Naive thymus-derived CD4-positive, alpha-beta T cell (primary cell): ENCODE data around the gene FLAD1. TPM values are rescaled to one million over a fixed set of nuclear protein-coding genes. Genes with fewer than 3 reads are reported as not detected.
A peak's percentile ranks its signal among the peaks of the same experiment; 100 is the strongest.

Source experiments
- ATAC-seq: fragments of 150-1000 bp; cut with Tn5 transposase; 2 replicates; pipeline ENCODE4 v1.10.0; 2021; ENCODE audit warnings: mild to moderate bottlenecking, moderate library complexity
- CTCF ChIA-PET: fragments of 350-600 bp; sonication (Branson Sonifier 250); formaldehyde crosslinking; loops from one replicate; lab custom pipeline; 2021; ENCODE audit warnings: antibody characterized with exemption; lab: Charles Lee
- POLR2A ChIA-PET: fragments of 350-600 bp; sonication (Branson Sonifier 250); formaldehyde crosslinking; loops from one replicate; lab custom pipeline; 2021; ENCODE audit warnings: antibody characterized with exemption, inconsistent platforms; lab: Charles Lee
- DNase-seq, 9 donors: peaks; one replicate each; pipeline versions ENCODE4 v3.0.0 to v3.0.0-alpha.2; 2020 to 2022; ENCODE audit warnings: mixed read lengths in 1 of 9
- H3K27ac ChIP-seq: one replicate; pipeline ENCODE4 v1.7.0; 2013; ENCODE audit warnings: mild to moderate bottlenecking, low read depth, low read length, moderate library complexity
- H3K27me3 ChIP-seq, 2 donors: one replicate each; pipeline ENCODE4 v1.7.0; 2013; ENCODE audit warnings: low read length in 2 of 2, mild to moderate bottlenecking in 2 of 2, moderate library complexity in 2 of 2; ENCODE audit not compliant: control insufficient read depth in 2 of 2, insufficient read depth in 2 of 2
- H3K36me3 ChIP-seq, 3 experiments: 1 replicate in 2 of 3; 2 replicates in 1 of 3; pipeline ENCODE4 v1.7.0; 2013; ENCODE audit warnings: low read length in 3 of 3, mild to moderate bottlenecking in 3 of 3, moderate library complexity in 1 of 3; ENCODE audit not compliant: insufficient read depth in 3 of 3, control insufficient read depth in 2 of 3
- H3K4me1 ChIP-seq, 2 donors: one replicate each; pipeline ENCODE4 v1.7.0; 2013; ENCODE audit warnings: low read length in 2 of 2, mild to moderate bottlenecking in 2 of 2, moderate library complexity in 1 of 2; ENCODE audit not compliant: control insufficient read depth in 2 of 2, insufficient read depth in 2 of 2
- H3K4me3 ChIP-seq: 2 replicates; pipeline ENCODE4 v1.7.0; 2013; ENCODE audit warnings: mild to moderate bottlenecking, low read length
- H3K9me3 ChIP-seq, 3 experiments: 1 replicate in 2 of 3; 2 replicates in 1 of 3; pipeline ENCODE4 v1.7.0; 2013; ENCODE audit warnings: low read length in 3 of 3; ENCODE audit not compliant: control insufficient read depth in 2 of 3
- H3K27ac Mint-ChIP-seq, 9 donors: one replicate each; pipeline ENCODE4 v1.8.0; 2020 to 2022; ENCODE audit warnings: mixed read lengths in 9 of 9, mild to moderate bottlenecking in 8 of 9, moderate library complexity in 5 of 9, inconsistent platforms in 2 of 9
- H3K27me3 Mint-ChIP-seq, 5 donors: one replicate each; pipeline ENCODE4 v1.8.0; 2021 to 2022; ENCODE audit warnings: mixed read lengths in 5 of 5, mild to moderate bottlenecking in 1 of 5
- H3K36me3 Mint-ChIP-seq, 5 donors: one replicate each; pipeline ENCODE4 v1.8.0; 2020 to 2022; ENCODE audit warnings: mixed read lengths in 5 of 5, mild to moderate bottlenecking in 3 of 5, inconsistent platforms in 1 of 5
- H3K4me1 Mint-ChIP-seq, 7 donors: one replicate each; pipeline ENCODE4 v1.8.0; 2020 to 2022; ENCODE audit warnings: mixed read lengths in 7 of 7, mild to moderate bottlenecking in 3 of 7, inconsistent platforms in 1 of 7
- H3K4me3 Mint-ChIP-seq, 10 donors: one replicate each; pipeline ENCODE4 v1.8.0; 2020 to 2022; ENCODE audit warnings: mild to moderate bottlenecking in 10 of 10, mixed read lengths in 10 of 10, moderate library complexity in 6 of 10, inconsistent platforms in 2 of 10
- H3K9me3 Mint-ChIP-seq, 11 donors: one replicate each; pipeline ENCODE4 v1.8.0; 2020 to 2022; ENCODE audit warnings: mixed read lengths in 11 of 11, mild to moderate bottlenecking in 4 of 11, inconsistent platforms in 1 of 11, moderate library complexity in 1 of 11
- intact Hi-C, 2 donors: fragments of 100-400 bp; cut with micrococcal nuclease; formaldehyde crosslinking; loops; one replicate each; pipeline ENCODE4 v1.15.1; 2023
- polyA plus RNA-seq, 2 donors: library from polyadenylated mRNA; unstranded; fragments of 300-500 nt; fragmentation: Illumina TruSeq; gene quantifications; one replicate each; pipeline ENCODE4 v1.2.3, GENCODE V29; 2021
- total RNA-seq, 6 experiments: library from RNA in 5 of 6; stranded (reverse) in 5 of 6; gene quantifications; 1 replicate in 5 of 6; 2 replicates in 1 of 6; pipeline ENCODE4 v1.2.3 and lab custom pipeline; 2021 to 2026

FLAD1 gene
- total and polyA plus RNA-seq, 7 experiments from 2014 or later, result 24.4 to 50.2 (median 45.8) TPM

DNA sequence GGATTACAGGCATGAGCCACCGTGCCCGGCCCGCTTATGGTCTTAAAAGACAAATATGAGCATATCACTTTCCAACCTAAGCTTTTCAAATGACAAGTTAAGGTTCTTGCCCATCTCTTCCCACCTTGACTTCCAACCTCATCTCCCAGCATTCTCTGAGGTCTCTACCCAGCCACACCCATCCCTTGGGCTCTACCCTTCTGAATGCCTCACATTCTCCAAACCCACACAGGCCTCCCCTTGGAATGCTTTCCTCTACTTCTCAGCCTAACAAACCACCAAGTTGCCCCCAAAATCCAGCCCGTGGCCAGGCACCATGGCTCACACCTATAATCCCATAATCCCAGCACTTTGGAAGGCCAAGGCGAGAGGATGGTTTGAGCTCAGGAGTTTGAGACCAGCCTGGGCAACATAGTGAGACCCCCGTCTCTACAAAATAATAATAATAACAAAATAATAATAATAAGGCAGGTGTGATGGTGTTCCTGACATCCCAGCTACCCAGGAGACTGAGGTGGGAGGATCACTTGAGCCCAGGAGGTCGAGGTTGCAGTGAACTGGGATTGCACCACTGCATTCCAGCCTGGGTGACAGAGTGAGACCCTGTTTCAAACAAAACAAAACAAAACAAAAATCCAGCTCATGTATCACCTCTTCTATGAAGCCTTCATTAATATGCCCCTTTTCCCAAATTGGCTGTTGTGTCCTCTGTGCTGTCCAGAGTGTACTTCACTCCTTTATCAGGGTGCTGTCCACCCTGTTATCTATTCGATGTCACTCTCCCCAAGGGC lies 39.2 kb downstream of the FLAD1 start:
- peaks cover 6 to 16% of the 10 kb centered on the region in 2 donors for H3K4me1 ChIP-seq
- Mint-ChIP-seq H3K27me3 (no peaks in the 10 kb centered on the region), H3K4me3 (no peak overlapping the region), H3K27ac (peak overlapping the region in 7 of 9 donors; percentile 21 to 93 (median 65)), H3K9me3 (peaks cover 0 to 4% (median 0%) of the 10 kb centered on the region in 11 donors), H3K36me3 (peaks cover 0 to 6% (median 0%) of the 10 kb centered on the region in 5 donors), H3K4me1 (peaks cover 19 to 46% (median 38%) of the 10 kb centered on the region in 7 donors)
- DNase-seq, result no peak
- peaks cover 0 to 8% (median 0%) of the 10 kb centered on the region in 3 experiments for H3K36me3 ChIP-seq
- no peak overlapping the region for H3K4me3 ChIP-seq
- ChIA-PET CTCF (interaction anchor here (0.9 to 1.7 kb wide), 7 partner anchors 10 to 67 kb away, joined by 3 to 7 read pairs (median 4); partner anchors contain the start of genes ADAM15 and PBXIP1), POLR2A (interaction anchor here (0.9 to 2.2 kb wide), 3 partner anchors 10 to 66 kb away, joined by 3 to 5 read pairs (median 3); partner anchors contain the start of genes PBXIP1 and ZBTB7B)
- intact Hi-C loops, result no loop called here
- no peaks in the 10 kb centered on the region for H3K27me3 ChIP-seq
- no peak for ATAC-seq
- H3K9me3 ChIP-seq, result no peaks in the 10 kb centered on the region
- H3K27ac ChIP-seq, result no peak overlapping the region

DNA sequence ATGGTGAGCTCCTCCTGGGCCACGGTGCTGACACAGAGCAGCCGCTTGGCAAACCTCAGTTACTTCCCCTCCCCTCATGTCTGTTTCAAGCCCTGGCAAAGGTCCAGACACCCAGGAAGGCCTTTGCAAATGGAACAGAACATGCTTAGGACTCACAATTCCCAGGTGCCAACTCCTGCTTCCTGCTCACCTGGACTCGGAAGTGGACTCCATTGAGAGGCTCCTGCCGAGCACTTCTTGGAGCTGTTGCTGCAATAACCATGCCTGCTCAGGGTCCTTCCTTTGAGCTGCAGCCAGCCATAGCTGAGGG lies 39.7 kb downstream of the FLAD1 start:
- Histone ChIP-seq H3K27me3 (no peaks in the 10 kb centered on the region), H3K9me3 (no peaks in the 10 kb centered on the region), H3K36me3 (peaks cover 0 to 8% (median 0%) of the 10 kb centered on the region in 3 experiments), H3K4me3 (no peak overlapping the region), H3K4me1 (peaks cover 2 to 11% of the 10 kb centered on the region in 2 donors), H3K27ac (no peak overlapping the region)
- Mint-ChIP-seq H3K36me3 (peaks cover 0 to 6% (median 0%) of the 10 kb centered on the region in 5 donors), H3K4me3 (no peak overlapping the region), H3K27ac (peak overlapping the region in 5 of 9 donors; percentile 5 to 78 (median 57)), H3K27me3 (no peaks in the 10 kb centered on the region), H3K4me1 (peaks cover 19 to 42% (median 33%) of the 10 kb centered on the region in 7 donors), H3K9me3 (peaks cover 0 to 4% (median 0%) of the 10 kb centered on the region in 11 donors)
- POLR2A ChIA-PET, result interaction anchor here (0.6 to 2.2 kb wide), 5 partner anchors 10 to 67 kb away, joined by 3 to 5 read pairs (median 3); partner anchors contain the start of genes CKS1B and PBXIP1
- intact Hi-C loops, result no loop called here
- CTCF ChIA-PET, result interaction anchor here (0.9 to 1.7 kb wide), 6 partner anchors 11 to 67 kb away, joined by 3 to 7 read pairs (median 4); partner anchors contain the start of gene PBXIP1
- ATAC-seq (no peak), DNase-seq (no peak)

DNA sequence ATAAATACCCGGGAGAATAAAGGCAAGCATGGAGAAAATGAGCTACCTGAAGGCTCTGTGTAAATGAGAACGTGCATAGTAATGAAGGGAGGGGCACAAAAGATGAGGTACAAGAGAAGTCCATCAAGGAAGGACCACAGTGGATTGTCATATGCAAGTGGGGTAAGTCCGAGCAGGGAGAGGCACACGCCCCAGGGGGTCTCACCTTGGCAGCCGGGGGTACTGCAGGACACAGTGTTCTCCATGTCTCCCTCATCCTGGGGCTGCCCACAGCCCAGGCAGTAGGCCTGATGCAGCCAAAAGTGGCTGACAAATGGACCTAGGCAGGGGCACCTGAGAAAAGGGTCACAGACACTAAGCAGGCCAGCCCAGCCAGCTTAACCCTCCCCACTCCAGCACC lies 40.5 kb downstream of the FLAD1 start:
- no peaks in the 10 kb centered on the region for H3K9me3 ChIP-seq
- POLR2A ChIA-PET, result interaction anchor here (0.6 to 2.2 kb wide), 4 partner anchors 32 to 68 kb away, joined by 3 to 5 read pairs (median 3); partner anchors contain the start of genes CKS1B and PBXIP1
- ATAC-seq, result no peak
- intact Hi-C loops, result no loop called here
- H3K9me3 Mint-ChIP-seq, result peaks cover 0 to 4% (median 0%) of the 10 kb centered on the region in 11 donors
- peaks cover 0 to 6% (median 0%) of the 10 kb centered on the region in 5 donors for H3K36me3 Mint-ChIP-seq
- no peaks in the 10 kb centered on the region for H3K27me3 ChIP-seq
- H3K4me1 Mint-ChIP-seq, result peaks cover 19 to 37% (median 29%) of the 10 kb centered on the region in 7 donors
- CTCF ChIA-PET, result interaction anchor here (0.6 to 1.7 kb wide), 4 partner anchors 21 to 111 kb away, joined by 3 to 7 read pairs (median 4); partner anchors contain the start of gene PBXIP1
- H3K36me3 ChIP-seq, result peaks cover 0 to 8% (median 0%) of the 10 kb centered on the region in 3 experiments
- H3K27ac Mint-ChIP-seq, result peak overlapping the region in 3 of 9 donors; percentile 22 to 59 (median 42)
- H3K27ac ChIP-seq, result no peak overlapping the region
- H3K27me3 Mint-ChIP-seq, result no peaks in the 10 kb centered on the region
- no peak overlapping the region for H3K4me3 ChIP-seq
- no peak for DNase-seq
- no peak overlapping the region for H3K4me3 Mint-ChIP-seq
- peaks cover 0 to 7% of the 10 kb centered on the region in 2 donors for H3K4me1 ChIP-seq

DNA sequence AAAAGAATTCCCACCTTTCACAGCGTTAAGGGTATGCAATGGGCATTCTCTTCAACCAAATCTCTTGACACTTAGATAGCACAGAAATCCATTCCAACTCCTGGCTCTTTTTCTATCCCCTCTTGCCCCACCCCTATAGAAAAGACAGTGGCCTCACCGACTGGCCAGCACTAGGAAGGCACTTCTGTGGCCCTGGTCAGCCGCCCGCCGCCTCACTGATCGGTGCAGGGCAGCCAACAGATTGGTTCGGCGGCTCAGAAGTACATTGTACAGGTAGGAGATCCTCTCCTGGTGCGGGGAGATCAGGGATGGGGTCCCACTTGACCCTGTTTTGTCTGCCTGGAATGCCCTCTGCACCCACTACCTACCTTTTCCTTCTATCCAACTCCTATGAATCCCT lies 41.2 kb downstream of the FLAD1 start:
- no peak overlapping the region for H3K4me3 ChIP-seq
- no peaks in the 10 kb centered on the region for H3K9me3 ChIP-seq
- H3K27ac Mint-ChIP-seq, result peak overlapping the region in 5 of 9 donors; percentile 7 to 59 (median 53)
- peaks cover 0 to 5% (median 0%) of the 10 kb centered on the region in 5 donors for H3K36me3 Mint-ChIP-seq
- no peak for DNase-seq
- peaks cover 0 to 4% (median 0%) of the 10 kb centered on the region in 11 donors for H3K9me3 Mint-ChIP-seq
- H3K4me1 ChIP-seq, result no peaks in the 10 kb centered on the region
- H3K27ac ChIP-seq, result no peak overlapping the region
- H3K4me1 Mint-ChIP-seq, result peaks cover 15 to 31% (median 27%) of the 10 kb centered on the region in 7 donors
- H3K4me3 Mint-ChIP-seq, result no peak overlapping the region
- intact Hi-C loops, result no loop called here
- ATAC-seq, result no peak
- CTCF ChIA-PET, result no interaction called here
- H3K27me3 Mint-ChIP-seq, result no peaks in the 10 kb centered on the region
- H3K36me3 ChIP-seq, result peaks cover 0 to 2% (median 0%) of the 10 kb centered on the region in 3 experiments
- POLR2A ChIA-PET, result no interaction called here
- no peaks in the 10 kb centered on the region for H3K27me3 ChIP-seq

DNA sequence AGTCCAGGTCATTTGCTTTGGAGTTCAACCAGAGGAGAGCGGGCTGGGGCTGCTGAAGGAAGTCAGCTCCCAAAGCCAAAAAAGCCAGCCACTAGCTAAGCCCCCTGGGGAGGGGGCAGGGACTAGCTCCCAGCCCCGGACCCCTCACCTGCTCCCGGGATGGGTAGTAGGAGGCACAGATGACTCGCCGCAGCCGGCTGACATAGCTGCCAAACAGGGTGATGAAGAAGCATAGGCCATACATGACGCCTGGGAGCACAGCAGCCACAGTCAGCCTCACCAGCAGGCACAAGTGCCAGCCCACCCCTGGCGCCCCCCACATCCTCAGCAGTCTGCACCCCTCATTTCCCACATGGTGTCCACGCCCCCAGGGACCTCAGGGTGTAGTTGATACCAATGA lies 43.0 kb downstream of the FLAD1 start:
- ATAC-seq, result no peak
- H3K36me3 Mint-ChIP-seq, result peaks cover 0 to 2% (median 0%) of the 10 kb centered on the region in 5 donors
- H3K4me3 ChIP-seq, result no peak overlapping the region
- no peak for DNase-seq
- ChIA-PET POLR2A (no interaction called here), CTCF (interaction anchor here (1.1 kb wide), 1 partner anchor 14 kb away, joined by 3 read pairs; no protein-coding TSS in a partner anchor)
- H3K4me1 ChIP-seq, result no peaks in the 10 kb centered on the region
- H3K9me3 Mint-ChIP-seq, result peaks cover 0 to 3% (median 0%) of the 10 kb centered on the region in 11 donors
- H3K27ac ChIP-seq, result no peak overlapping the region
- H3K27me3 ChIP-seq, result no peaks in the 10 kb centered on the region
- H3K4me1 Mint-ChIP-seq, result peaks cover 7 to 16% (median 12%) of the 10 kb centered on the region in 7 donors
- no peaks in the 10 kb centered on the region for H3K9me3 ChIP-seq
- intact Hi-C loops, result no loop called here
- no peak overlapping the region for H3K27ac Mint-ChIP-seq
- no peaks in the 10 kb centered on the region for H3K27me3 Mint-ChIP-seq
- H3K4me3 Mint-ChIP-seq, result no peak overlapping the region
- H3K36me3 ChIP-seq, result no peaks in the 10 kb centered on the region

DNA sequence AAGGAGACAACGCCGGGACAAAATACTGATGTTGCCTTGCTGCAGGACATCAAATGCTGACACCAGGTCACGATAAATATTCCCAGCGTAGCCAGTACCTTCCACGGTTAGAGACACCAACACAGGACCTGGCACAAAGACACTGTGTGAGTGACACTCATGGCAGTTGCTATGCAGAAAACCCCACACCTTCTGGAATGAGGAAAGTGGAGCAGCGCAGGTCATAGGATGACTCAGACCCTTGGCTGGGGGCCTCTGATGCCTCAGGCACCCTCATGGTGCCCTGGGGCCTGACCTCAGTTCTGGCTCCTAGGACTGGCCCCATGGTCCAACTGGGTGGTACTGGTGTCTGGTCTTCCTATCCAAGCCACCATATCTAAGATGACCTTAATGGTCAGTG lies 43.4 kb downstream of the FLAD1 start:
- H3K9me3 Mint-ChIP-seq, result peaks cover 0 to 3% (median 0%) of the 10 kb centered on the region in 11 donors
- H3K36me3 Mint-ChIP-seq, result peaks cover 0 to under 1% (median 0%) of the 10 kb centered on the region in 5 donors
- H3K27me3 Mint-ChIP-seq, result no peaks in the 10 kb centered on the region
- Histone ChIP-seq H3K9me3 (no peaks in the 10 kb centered on the region), H3K4me3 (no peak overlapping the region), H3K27me3 (no peaks in the 10 kb centered on the region), H3K4me1 (no peaks in the 10 kb centered on the region), H3K27ac (no peak overlapping the region), H3K36me3 (no peaks in the 10 kb centered on the region)
- no peak overlapping the region for H3K4me3 Mint-ChIP-seq
- no peak for ATAC-seq
- intact Hi-C loops, result no loop called here
- ChIA-PET CTCF (interaction anchor here (1.1 kb wide), 1 partner anchor 14 kb away, joined by 3 read pairs; no protein-coding TSS in a partner anchor), POLR2A (no interaction called here)
- H3K27ac Mint-ChIP-seq, result no peak overlapping the region
- no peak for DNase-seq
- H3K4me1 Mint-ChIP-seq, result peaks cover 6 to 15% (median 9%) of the 10 kb centered on the region in 7 donors
